CD4-positive, alpha-beta T cell treated with Interleukin-4 for 1 hour (primary cell): ENCODE data around the gene COA4.
"Not testable (repeated sequence)": the region's sequence is repeated elsewhere in the genome, so short reads cannot be mapped to it uniquely, and the experiment has no call there.

Source experiments
- DNase-seq, 2 donors: peaks; one replicate each; pipeline ENCODE4 v3.0.0-alpha.2; 2020 to 2022

COA4 gene

GRCh38 chr11:73876424-73877310 is at the start of gene COA4, which contains the start of gene PAAF1:
COA4 (minus strand) TSS chr11:73876846; CDS start chr11:73873378, 3,468 bp downstream.
PAAF1 (plus strand) TSS chr11:73876999; CDS start chr11:73877022, 23 bp downstream.
- peak; percentile 94 to 95 for DNase-seq

- no peak for DNase-seq
Observed at GRCh38 chr11:73921180-73921579, 44.5 kb upstream of the COA4 start.

GRCh38 chr11:73916435-73916834 is 39.8 kb upstream of the COA4 start:
- no peak for DNase-seq

DNA sequence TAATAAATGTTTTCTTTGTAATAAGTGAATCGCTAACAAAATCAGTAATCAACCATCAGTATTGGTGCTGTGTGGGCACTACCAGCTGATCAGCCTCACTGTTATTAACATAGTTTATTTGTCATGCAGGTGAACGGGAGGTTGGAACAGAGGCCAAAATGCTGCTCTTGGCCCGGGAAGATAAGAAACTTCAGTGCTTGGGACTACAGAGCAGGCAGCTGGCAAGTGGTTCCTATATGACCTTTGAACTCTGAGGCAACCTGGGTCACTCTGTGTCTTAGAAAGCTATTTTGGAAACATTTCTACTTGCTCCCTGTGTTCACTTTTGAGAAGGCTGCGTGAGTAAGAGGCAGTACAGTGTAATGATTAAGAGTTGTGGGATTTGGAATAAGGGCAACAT is 37.6 kb upstream of the COA4 start:
- DNase-seq, result no peak

- DNase-seq, result no peak
Observed at GRCh38 chr11:73913472-73913871, 36.8 kb upstream of the COA4 start.

DNA sequence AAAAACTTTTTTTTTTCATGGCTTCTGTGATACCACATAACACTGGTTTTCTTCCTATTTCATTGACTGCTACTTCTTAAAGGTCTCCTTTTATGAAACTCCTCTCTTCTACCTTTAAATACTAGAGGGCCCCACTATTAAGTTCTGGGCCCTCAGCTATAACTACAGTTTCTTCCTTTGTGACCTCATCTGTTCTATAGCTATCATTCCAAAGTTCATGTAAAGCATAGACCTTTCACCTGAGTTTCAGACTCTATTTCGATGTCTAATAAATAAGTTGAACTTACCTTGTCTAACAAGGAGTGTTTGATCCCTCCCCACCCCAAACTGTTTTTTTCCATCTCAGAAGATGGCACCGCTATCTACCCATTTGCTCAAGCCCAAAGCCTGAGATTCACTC is 35.4 kb upstream of the COA4 start:
- no peak for DNase-seq

- peak in 1 of 2 donors; percentile 12 for DNase-seq
Observed at GRCh38 chr11:73907191-73907590, 30.5 kb upstream of the COA4 start.

DNA sequence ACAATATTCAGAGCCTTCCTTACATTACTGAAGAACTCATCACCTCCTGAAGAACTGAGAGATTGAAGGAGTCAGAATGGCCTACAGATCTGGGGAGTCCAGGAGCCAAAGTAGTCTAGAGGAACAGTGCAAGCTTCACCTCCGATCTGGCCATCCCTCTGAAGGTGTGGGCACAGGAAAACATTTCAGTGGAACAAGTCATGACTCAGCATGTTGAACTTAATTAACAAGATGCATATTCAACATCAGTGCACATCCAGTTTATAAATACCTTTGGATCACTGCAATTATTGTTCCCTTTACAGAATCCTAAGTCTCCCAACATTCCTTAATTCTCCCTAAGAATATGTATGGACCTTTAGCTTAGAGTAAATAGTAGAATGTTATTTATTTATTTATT is 25.7 kb upstream of the COA4 start:
- no peak for DNase-seq

DNA sequence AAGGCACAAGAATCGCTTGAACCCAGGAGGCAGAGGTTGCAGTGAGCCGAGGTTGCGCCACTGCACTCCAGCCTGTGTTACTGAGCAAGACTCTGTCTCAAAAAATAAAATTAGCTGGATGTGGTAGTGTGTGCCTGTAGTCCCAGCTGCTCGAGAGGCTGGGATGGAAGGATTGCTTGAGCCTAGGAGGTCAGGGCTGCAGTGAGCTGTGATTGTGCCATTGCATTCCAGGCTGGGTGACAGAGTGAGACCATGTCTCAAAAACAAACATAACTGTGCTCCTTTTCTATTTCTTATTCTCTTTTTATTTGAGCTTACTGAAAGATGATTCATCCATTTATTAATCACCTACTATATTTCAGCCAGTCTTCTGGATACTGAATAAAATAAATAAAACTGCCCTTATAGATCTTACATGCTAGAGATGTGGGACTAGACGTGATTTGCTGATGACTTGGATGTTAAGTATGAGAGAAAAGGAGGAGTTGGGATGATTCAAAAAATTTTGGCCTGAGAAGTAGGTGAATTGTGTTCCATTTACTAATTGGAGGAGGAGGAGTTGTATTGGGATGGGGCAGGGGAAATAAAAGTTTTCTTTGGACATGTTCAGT is 18.2 kb upstream of the COA4 start:
- DNase-seq, result no peak

DNA sequence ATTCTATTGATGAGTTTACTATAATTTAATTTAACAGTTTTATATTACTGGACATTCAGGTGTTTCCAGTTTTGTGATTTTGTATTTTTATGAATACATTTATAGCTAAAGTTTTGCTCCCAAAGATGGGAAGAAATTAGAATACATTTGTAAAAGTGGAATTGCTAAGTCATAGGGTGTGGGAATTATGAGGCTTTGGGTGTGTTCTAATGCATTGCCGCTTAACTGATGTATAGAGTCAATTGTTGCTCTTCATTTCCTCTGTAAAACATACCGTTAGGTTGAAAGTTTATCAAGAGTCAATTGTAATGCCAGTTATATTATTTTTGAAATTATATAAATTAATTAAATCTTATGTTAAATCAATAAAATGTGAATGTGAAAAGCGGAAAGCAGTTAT is 16.4 kb upstream of the COA4 start:
- no peak for DNase-seq

DNA sequence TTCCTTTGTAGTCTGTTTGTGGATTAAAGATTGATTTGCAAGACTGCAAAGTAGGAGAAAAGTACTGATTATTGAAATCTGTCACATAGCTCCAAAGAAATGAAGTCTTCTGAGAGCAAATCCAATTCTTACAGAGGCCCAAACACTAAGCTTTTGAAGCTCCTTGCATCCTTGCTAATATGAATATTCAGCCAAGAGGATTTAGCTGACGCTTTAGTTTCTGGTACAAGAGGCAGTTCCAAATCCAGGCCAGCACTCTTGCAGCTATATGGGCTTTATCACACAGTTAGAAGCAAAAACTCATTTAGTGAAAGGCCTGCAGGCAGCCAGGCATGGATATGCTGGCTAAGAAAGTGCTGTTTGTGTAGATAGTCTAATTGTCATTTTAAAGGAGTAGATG is 12.9 kb upstream of the COA4 start:
- DNase-seq, result no peak

- DNase-seq, result no peak
Observed at GRCh38 chr11:73889019-73889418, 12.4 kb upstream of the COA4 start.

DNA sequence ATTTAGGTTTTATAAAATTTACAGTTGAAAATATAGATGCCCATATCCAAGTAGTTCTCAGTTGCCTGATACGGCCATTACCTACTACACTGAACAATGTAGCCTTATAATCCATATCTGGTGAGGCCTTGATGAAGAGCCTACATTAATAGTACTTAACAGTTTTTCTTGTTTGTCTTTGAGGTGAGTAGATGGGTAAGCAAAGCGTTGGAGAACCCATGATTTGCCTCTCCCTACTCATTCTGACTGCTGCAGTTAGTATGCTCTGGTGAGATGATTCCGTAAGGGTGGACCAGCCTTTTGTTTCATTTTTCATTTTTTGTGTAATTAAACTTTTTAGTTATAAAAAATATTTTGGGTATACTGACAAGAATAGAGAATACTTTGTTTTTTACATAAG is 11.6 kb upstream of the COA4 start:
- no peak for DNase-seq

DNA sequence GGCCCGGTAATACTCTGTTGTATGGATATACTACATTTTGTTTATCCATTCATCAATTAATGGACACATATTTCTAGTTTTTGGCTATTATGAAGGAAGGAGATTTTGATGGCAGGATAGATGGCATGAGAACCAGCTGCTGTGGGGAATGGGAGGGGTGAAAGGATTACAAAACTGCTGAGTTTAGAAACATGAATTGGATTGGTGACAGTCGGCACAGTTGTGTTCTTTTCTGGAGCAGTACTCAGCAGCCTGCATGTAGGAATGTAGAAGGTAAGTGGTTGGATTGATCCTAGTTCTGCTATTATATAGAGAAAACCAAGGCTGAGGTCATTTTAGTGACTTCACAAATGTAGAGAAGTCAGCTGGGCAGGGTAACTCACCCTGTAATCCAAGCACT is 7.2 kb upstream of the COA4 start:
- DNase-seq, result no peak

- DNase-seq, result not testable (repeated sequence)
Observed at GRCh38 chr11:73880449-73880848, 3.8 kb upstream of the COA4 start.

- DNase-seq, result no peak
Observed at GRCh38 chr11:73878771-73879170, 2.1 kb upstream of the COA4 start.

DNA sequence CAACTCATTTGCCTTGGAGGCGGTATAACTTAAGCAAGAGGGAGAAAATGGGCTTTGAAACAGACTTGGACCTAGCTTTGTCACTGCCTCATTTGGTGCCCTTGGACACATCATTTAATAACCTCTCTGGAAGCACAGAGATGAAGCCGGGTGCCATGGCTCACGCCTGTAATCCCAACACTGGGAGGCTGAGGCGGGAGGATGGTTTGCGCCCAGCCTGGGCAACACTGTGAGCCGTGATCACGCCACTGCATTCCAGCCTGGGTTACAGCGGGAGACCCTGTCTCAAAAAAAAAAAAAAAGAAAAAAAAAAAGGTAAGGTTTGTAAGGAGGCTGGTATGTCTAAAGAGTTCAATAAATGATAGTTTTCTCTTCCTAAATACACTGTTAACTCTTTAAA is 806 bp downstream of the COA4 start:
- DNase-seq, result no peak

DNA sequence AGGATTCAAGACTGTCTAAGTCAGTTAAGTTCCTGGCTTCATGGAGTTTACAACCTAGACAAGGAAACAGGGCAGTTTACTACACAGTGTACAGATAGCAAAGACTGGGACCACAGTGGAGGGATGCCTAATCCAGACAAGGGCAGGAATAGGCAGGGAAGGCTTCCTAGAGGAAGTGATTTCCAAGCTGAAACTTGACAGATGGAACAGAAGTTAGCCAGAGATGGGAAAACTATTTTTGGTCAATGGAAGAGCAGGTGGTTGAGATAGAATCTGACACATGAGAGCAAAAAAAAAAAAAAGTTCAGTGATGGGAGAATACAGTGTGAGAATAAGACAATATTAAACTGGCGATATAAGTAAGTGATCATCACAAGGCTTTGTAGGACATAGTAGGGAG is 1.3 kb downstream of the COA4 start:
- no peak for DNase-seq

- DNase-seq, result no peak
Observed at GRCh38 chr11:73872749-73873357, 3.8 kb downstream of the COA4 start.

DNA sequence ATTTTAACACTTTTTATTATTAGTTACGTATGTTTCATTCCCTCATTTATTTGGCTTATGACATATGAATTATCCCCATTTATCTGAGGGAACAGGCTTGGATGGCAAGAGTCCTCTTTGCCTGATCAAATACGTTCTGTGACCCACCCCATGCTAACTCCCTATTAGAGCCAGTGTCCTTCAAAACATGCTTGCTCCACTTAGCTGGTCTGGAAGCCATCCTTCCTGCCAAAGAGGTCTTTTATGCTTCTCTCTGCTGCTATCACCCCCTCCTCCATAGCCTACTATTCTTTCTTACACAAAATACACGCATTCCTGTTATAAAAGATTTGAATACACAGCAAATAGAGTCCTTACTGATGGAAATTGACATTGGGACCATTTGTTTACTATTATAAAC is 6.4 kb downstream of the COA4 start:
- no peak for DNase-seq

DNA sequence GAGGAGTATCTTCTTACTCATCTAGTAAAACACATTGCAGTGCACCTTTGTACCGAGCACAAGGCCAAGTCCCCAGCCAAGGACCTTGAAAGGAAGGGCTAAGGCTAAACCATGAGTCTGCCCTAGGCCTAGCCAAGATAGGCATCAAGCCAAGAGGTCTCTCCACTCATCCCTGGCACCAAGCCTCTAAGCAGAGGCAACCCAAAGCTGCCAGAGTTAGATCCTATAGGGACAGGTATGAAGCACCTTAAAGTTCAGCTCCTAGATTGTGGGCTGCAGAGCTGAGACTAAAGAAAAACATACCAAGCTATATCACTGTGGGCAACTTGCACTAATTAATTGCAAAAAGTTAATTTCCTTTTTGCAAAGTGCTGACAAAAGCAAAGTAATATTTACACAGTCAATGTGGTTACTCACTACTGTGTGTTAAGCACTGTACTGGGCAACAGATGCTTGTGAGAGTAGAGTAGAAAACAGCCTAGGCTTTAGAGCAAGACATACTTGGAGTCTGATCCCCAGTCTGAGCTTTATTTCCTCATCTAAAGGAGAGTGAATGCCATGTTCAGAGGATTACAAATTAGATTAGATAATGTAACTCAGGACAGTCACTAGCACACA is 7.2 kb downstream of the COA4 start:
- DNase-seq, result no peak

GRCh38 chr11:73866586-73866996 is 10.1 kb downstream of the COA4 start:
- no peak for DNase-seq

DNA sequence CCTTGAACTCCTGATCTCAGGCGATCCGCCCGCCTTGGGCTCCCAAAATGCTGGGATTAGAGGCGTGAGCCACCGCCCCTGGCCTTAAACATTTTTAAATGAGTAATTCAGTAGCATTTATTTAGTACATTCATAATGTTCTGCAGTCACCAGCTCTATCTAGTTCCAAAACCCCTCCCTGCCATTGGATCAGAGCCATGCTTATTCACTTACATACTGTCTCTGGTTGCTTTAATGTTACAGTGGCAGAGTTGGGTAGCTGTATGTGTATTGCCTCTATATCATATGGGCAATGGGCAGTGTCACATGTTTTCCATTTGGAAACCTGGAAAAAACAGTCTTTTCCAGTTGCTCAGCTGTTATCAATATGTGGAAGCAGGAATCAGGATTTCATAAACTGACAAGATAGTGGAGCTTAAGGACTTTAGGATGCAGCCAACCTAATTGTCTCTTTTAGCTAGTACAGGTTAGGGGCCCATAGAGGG is 10.5 kb downstream of the COA4 start:
- no peak for DNase-seq
